Measurements from ENCODE around the gene LRRTM2.

Gene LRRTM2

GRCh38 chr5:138878437-138879235 is 3.5 kb upstream of the LRRTM2 start:
- no peak for DNase-seq (ENCODE audit: low read depth)

DNA sequence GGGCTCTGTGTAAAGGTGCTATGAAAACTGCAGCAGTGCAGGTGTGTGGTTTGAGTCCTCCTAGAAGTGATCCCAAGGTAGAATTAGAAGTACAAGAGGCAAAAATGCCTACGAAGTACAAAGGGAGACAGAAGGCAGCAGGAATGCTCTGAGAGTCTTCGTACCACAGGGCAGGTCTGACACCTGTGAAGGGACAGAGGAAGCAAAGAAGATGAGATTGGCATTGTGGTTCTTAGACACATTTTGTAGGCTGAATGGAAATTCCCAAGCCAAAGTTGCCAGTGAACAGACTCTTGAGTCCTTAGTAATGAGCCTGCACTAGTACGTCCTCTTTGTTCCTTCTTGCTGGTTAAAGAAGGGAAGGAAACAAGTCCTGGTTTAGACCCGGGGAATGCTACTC is 1.7 kb upstream of the LRRTM2 start:
- DNase-seq (ENCODE audit: low read depth): no peak

GRCh38 chr5:138875946-138876345 is 811 bp upstream of the LRRTM2 start:
- DNase-seq (ENCODE audit: low read depth): no peak

DNA sequence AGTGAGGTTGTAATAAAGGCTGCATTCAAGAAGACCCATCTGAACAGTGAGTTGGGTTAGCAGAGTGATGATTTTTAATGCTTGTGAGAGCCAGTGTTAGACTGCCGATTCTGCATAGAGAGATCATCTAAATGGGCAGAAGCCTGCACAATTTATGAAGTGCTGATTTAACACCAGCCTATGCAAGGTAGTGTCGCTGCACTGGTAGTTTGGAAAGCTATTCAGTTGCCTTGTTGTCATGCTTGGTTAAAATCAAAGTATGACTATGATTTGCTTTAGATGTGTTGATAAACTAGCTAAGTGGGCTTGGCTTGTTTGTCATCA is 379 bp upstream of the LRRTM2 start:
- no peak for DNase-seq (ENCODE audit: low read depth)

GRCh38 chr5:138874241-138874640 is 894 bp downstream of the LRRTM2 start:
- no peak for DNase-seq (ENCODE audit: low read depth)

GRCh38 chr5:138873466-138874221 is 1.5 kb downstream of the LRRTM2 start:
- no peak for DNase-seq (ENCODE audit: low read depth)

DNA sequence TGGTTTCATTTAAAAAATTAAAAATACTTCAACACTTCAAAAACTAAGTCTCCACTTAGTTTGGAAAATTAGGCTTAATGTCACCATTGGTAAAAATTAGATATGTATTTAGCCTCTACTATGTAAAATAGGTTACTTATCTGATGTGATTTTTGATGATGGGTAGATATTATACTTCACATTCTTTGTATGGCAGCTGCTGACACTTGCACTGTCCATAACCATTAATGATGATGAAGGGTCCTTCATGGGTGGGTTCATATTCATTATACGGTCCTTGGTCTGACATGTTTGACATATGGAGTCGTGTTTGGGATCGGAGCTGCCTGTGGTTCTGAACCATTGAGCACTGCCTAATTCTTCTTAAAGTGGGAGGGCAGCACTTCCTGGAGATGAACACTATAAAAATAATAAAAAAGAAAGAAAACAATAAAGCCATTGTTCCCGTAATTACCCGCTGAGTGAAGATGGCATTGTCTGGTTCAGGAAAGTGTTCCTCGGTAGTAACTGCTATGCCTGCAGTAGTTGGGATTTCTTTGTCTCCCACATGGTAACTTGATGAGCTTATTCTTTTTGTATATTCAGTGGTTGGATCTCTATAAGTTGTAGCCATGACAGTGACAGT is 2.2 kb downstream of the LRRTM2 start:
- no peak for DNase-seq (ENCODE audit: low read depth)

DNA sequence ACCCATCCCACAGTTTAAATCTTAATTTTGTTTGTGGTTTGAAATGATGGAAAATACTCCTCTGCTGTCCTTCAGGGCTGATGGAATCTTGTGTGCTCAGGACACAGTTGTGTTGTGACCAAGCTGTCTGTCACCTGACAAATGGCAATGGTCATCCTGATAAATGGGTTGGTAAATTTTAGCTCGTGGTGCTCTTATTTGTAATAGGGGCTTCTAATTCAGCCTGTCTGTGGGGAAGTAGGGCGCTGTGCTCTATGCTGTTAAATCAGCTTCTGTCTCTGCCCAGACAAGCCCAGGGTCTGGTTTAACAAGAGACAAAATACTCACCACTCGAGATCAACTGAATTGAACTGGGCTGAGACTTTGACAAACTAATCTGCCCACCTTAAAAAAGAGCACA is 4.5 kb downstream of the LRRTM2 start:
- DNase-seq (ENCODE audit: low read depth): no peak

DNA sequence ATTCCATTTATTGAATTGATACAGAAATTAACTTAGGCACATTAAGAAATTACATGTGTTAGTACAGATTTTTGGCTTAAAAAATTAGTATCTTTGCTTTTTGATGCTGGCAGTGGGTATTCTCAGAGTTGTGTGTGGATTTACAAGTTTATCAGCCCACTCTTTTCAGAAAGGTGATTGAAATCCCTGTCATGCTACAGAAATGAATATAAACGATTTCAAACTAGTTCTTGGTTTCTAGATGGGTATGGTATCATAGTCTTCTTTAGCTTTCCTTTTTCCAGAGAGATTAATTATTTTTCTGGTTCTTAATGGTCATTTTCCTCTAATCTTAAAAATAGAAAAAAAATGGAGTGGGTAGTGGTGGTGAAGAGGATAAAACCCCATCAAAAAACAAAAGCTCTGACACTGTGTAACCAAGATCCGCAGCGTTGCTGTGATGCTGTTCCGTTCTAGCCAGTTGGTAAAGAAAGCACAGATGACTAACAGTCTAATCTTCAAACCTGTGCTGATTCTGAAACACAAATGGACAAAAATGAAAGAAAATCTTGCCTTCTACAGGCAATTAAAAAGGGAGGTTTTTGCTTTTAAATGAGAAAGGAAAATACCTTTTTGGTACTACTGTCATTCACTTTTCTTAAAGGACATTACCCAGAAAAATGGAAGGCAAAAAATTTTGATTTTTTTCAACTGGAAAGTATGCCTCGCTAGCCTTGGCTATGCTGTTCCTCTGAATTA is 5.2 kb downstream of the LRRTM2 start:
- no peak for DNase-seq (ENCODE audit: low read depth)

DNA sequence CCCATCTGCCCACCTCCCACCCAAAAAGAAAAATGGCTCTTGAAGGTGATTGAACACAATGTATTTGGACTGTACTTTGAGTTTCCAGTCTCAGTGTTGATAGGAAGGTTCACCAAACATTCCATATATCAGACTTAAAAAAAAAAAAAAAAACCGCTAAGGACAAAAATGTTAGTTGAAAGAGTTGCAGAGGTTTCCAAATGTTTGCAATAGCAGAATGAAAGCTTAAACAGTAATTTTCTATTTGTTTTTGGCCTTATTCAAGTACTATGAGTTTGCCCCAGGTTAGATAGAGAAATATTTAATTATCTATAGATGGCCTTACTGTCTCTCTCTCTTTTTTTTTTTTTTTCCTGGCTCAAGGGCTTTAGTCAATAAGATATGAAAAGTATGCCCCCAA is 6.1 kb downstream of the LRRTM2 start:
- DNase-seq (ENCODE audit: low read depth): no peak

- DNase-seq (ENCODE audit: low read depth): no peak
Measured at GRCh38 chr5:138867011-138867410, 8.1 kb downstream of the LRRTM2 start.

GRCh38 chr5:138853132-138853531 is 22.0 kb downstream of the LRRTM2 start:
- DNase-seq (ENCODE audit: low read depth): no peak

- DNase-seq (ENCODE audit: low read depth): peak; percentile 24
Measured at GRCh38 chr5:138850865-138851435, 24.2 kb downstream of the LRRTM2 start.

GRCh38 chr5:138849882-138850281 is 25.3 kb downstream of the LRRTM2 start:
- DNase-seq (ENCODE audit: low read depth): peak; percentile 40

DNA sequence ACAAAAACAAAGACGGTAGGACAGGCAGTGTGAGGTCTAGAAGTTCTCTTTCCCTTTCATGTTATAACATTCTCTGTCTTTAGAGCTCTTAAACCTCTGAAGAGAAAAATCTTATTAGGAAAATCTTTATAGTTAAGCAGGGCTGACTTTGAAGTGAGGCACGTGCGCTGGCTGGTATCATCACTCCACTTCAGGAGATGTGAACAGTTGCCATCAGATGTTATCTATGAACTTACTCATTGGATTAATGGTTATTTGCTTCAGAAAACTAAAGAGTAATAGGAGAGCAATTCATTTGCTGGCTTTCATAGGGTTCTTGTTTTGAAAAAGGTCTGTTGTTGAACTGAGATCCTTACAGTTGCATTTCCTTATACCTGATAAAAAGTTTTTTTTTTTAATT is 25.7 kb downstream of the LRRTM2 start:
- no peak for DNase-seq (ENCODE audit: low read depth)

DNA sequence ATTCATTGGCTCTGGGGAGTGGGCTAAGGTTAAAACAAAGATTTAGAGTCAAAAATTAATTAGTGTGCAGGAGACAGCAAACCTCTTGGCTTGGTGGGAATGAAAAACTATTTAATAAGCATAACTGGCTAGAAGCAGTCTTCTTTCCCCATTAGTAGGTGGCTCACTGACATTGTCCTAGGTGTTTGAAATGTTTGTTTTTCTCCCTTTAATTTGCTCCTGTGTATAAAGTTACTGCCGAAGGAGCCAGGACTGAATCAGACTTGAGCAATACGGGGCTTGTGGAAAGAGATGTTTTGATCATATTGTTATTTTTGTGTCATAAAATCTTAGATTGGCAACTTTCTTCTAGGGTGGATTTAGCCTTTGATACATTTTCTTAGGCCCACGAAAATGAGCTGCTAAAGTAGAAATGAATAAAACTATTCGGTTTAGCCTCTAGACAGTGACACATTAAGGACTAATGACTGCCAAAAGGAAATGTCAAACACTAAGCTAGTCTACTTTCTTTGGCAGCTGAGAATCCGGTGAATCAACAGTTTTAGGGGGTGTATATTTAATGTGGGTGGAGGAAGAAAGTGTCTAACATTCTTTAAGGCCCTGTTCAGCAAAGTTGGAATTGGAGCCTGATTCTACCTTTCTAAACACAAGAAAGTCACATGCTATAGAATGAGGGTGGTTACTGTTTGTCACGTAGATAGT is 30.2 kb downstream of the LRRTM2 start:
- peak; percentile 79 for DNase-seq (ENCODE audit: low read depth)

GRCh38 chr5:138844125-138844461 is 31.0 kb downstream of the LRRTM2 start:
- DNase-seq (ENCODE audit: low read depth): no peak

DNA sequence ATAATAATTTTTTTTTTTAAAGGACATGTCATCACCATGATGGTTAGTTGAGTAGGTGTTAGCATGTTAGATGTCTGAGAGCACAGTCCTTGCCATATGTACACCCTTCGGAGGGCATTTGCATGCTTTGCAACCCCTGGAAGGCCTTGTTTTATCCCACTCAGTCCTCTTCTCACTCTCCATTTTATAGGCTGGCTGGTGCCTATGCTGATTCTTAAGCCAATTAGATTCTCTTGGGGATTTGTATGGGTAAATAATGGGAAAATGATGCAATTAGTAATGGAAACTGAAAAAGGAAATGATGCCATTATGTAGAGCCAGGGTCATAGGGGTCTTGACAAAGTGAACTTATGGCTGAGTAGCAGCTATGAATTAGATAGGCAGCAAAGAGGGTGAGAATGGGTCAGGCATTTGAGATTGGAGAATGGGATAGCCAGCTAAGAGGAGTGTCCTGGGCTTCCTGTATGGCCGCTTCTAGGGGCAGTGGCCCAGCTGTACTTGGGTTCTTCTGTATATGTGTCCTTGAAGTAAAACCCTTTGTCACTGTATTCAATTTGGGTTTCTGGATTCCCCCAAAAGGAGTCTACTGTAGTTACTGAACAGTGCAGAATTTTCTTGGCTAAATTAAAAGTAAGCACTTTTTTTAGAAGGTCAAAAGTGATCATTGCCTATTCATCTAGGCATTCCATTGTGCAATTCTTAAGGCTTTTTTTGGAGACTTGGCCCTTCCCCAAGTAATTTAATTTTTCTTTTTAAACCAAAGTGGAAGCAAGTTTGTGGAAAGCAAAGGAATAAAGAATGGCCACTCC is 31.6 kb downstream of the LRRTM2 start:
- peak; percentile 54 for DNase-seq (ENCODE audit: low read depth)

GRCh38 chr5:138841531-138841930 is 33.6 kb downstream of the LRRTM2 start:
- peak; percentile 52 for DNase-seq (ENCODE audit: low read depth)

- DNase-seq (ENCODE audit: low read depth): no peak
Measured at GRCh38 chr5:138840103-138840502, 35.0 kb downstream of the LRRTM2 start.

DNA sequence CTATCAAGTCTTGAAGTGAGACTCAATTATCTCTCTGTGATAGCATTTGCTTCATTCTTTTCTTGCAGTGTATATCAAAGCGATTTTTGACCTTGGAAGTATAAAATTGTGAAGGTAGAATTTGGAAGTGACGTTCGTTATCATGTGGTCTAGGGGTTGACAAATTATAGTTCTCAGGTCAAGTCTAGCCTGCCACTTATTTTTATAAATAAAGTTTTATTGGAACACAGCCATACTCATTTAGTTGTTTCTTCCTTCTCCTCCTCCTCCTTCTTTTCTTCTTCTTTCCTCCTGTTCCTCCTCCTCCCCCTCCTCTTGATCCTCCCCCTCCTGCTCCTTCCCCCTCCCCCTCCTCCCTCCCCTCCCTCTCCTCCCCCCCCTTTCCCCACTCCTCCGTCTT is 38.0 kb downstream of the LRRTM2 start:
- DNase-seq (ENCODE audit: low read depth): no peak
